H9 (cell line): ENCODE measurements around the gene TMEM132D. TPM values are rescaled to one million over a fixed set of nuclear protein-coding genes. Genes with fewer than 3 reads are reported as not detected.
"Not testable (repeated sequence)": the region's sequence is repeated elsewhere in the genome, so short reads cannot be mapped to it uniquely, and the experiment has no call there.

Source experiments
- DNase-seq: peaks from one replicate; pipeline ENCODE4 v3.0.0-alpha.2; 2017
- H2AFZ ChIP-seq: one replicate; pipeline ENCODE4 v1.6.1; 2013; ENCODE audit warnings: mild to moderate bottlenecking, low read length, control low read depth, moderate library complexity
- H2AK5ac ChIP-seq: 2 replicates; pipeline ENCODE4 v1.6.1; 2013; ENCODE audit warnings: low read length, control low read depth, mixed read lengths; ENCODE audit not compliant: insufficient read length
- H2BK120ac ChIP-seq: one replicate; pipeline ENCODE4 v1.6.1; 2013; ENCODE audit warnings: low read depth, mild to moderate bottlenecking, low read length, control low read depth, inconsistent platforms; ENCODE audit not compliant: poor library complexity, severe bottlenecking
- H2BK12ac ChIP-seq: 2 replicates; pipeline ENCODE4 v1.6.1; 2013; ENCODE audit warnings: low read length, control low read depth, mixed read lengths, low read depth; ENCODE audit not compliant: insufficient read length
- H2BK15ac ChIP-seq: 2 replicates; pipeline ENCODE4 v1.6.1; 2013; ENCODE audit warnings: low read depth, low read length, control low read depth
- H2BK20ac ChIP-seq: one replicate; pipeline ENCODE4 v1.6.1; 2013; ENCODE audit warnings: low read depth, mild to moderate bottlenecking, low read length, control low read depth, inconsistent platforms; ENCODE audit not compliant: poor library complexity, severe bottlenecking
- H2BK5ac ChIP-seq: 2 replicates; pipeline ENCODE4 v1.6.1; 2013; ENCODE audit warnings: low read length, control low read depth, mixed read lengths; ENCODE audit not compliant: insufficient read length
- H3K14ac ChIP-seq: 2 replicates; pipeline ENCODE4 v1.6.1; 2013; ENCODE audit warnings: low read length, control low read depth; ENCODE audit not compliant: insufficient read depth
- H3K18ac ChIP-seq: 2 replicates; pipeline ENCODE4 v1.6.1; 2013; ENCODE audit warnings: low read depth, mild to moderate bottlenecking, mixed read lengths, low read length, control low read depth; ENCODE audit not compliant: insufficient read length
- H3K23ac ChIP-seq: 2 replicates; pipeline ENCODE4 v1.6.1; 2013; ENCODE audit warnings: low read length, control low read depth, mixed read lengths, low read depth; ENCODE audit not compliant: insufficient read length
- H3K23me2 ChIP-seq: 2 replicates; pipeline ENCODE4 v1.6.1; 2013; ENCODE audit warnings: low read depth, mild to moderate bottlenecking, mixed read lengths, low read length, control low read depth; ENCODE audit not compliant: insufficient read length, poor library complexity, severe bottlenecking
- H3K27ac ChIP-seq: 2 replicates; pipeline ENCODE4 v1.5.1; 2013; ENCODE audit warnings: low read length, control low read depth, mixed read lengths, low read depth; ENCODE audit not compliant: insufficient read length
- H3K27me3 ChIP-seq: 2 replicates; pipeline ENCODE4 v1.6.1; 2013; ENCODE audit warnings: low read length, control low read depth, inconsistent platforms; ENCODE audit not compliant: insufficient read depth
- H3K4ac ChIP-seq: 2 replicates; pipeline ENCODE4 v1.6.1; 2013; ENCODE audit warnings: low read depth, mild to moderate bottlenecking, control low read depth, inconsistent platforms, low read length, moderate library complexity
- H3K4me1 ChIP-seq: 2 replicates; pipeline ENCODE4 v1.6.1; 2013; ENCODE audit warnings: low read length, control low read depth, inconsistent platforms; ENCODE audit not compliant: insufficient read depth
- H3K4me2 ChIP-seq: 2 replicates; pipeline ENCODE4 v1.6.1; 2013; ENCODE audit warnings: low read length, control low read depth, mixed read lengths; ENCODE audit not compliant: insufficient read length, insufficient read depth
- H3K56ac ChIP-seq: 2 replicates; pipeline ENCODE4 v1.6.1; 2013; ENCODE audit warnings: low read depth, mild to moderate bottlenecking, mixed read lengths, low read length, control low read depth; ENCODE audit not compliant: insufficient read length
- H3K79me1 ChIP-seq: 2 replicates; pipeline ENCODE4 v1.6.1; 2013; ENCODE audit warnings: low read depth, mild to moderate bottlenecking, moderate library complexity, low read length, control low read depth, inconsistent platforms; ENCODE audit not compliant: insufficient read depth, poor library complexity, severe bottlenecking
- H3K79me2 ChIP-seq: 2 replicates; pipeline ENCODE4 v1.6.1; 2013; ENCODE audit warnings: low read length, control low read depth, inconsistent platforms; ENCODE audit not compliant: insufficient read depth
- H3K9ac ChIP-seq: 2 replicates; pipeline ENCODE4 v1.6.1; 2013; ENCODE audit warnings: low read length, control low read depth, mixed read lengths; ENCODE audit not compliant: insufficient read length; ENCODE audit errors: extremely low read depth
- H3K9me3 ChIP-seq: one replicate; pipeline ENCODE4 v1.6.1; 2013; ENCODE audit warnings: low read depth, low read length, inconsistent platforms; ENCODE audit not compliant: control insufficient read depth
- H3T11ph ChIP-seq: one replicate; pipeline ENCODE4 v1.6.1; 2013; ENCODE audit warnings: mild to moderate bottlenecking, low read length, control low read depth, inconsistent platforms
- H4K20me1 ChIP-seq: one replicate; pipeline ENCODE4 v1.6.1; 2013; ENCODE audit not compliant: control insufficient read depth, insufficient read length, insufficient read depth
- H4K5ac ChIP-seq: 2 replicates; pipeline ENCODE4 v1.6.1; 2013; ENCODE audit warnings: low read depth, mild to moderate bottlenecking, mixed read lengths, low read length, control low read depth; ENCODE audit not compliant: insufficient read length
- H4K8ac ChIP-seq: replicated peaks from 2 replicates; pipeline ENCODE4 v1.6.1; 2013; ENCODE audit warnings: low read length, control low read depth, mixed read lengths, low read depth; ENCODE audit not compliant: insufficient read length
- H4K91ac ChIP-seq: 2 replicates; pipeline ENCODE4 v1.6.1; 2013; ENCODE audit warnings: low read depth, mild to moderate bottlenecking, moderate library complexity, mixed read lengths, low read length, control low read depth; ENCODE audit not compliant: insufficient read length
- H3K27ac Mint-ChIP-seq, 3 experiments: 2 replicates in 2 of 3; 3 replicates in 1 of 3; pipeline ENCODE4 v1.8.0; 2020 to 2021; ENCODE audit warnings: mixed read lengths in 3 of 3, mild to moderate bottlenecking in 1 of 3, moderate library complexity in 1 of 3
- H3K27me3 Mint-ChIP-seq: 2 replicates; pipeline ENCODE4 v1.8.0; 2021; ENCODE audit warnings: low read depth, mild to moderate bottlenecking, moderate library complexity, mixed read lengths
- H3K36me3 Mint-ChIP-seq, 3 experiments: 2 replicates in 2 of 3; 3 replicates in 1 of 3; pipeline ENCODE4 v1.8.0; 2020 to 2021; ENCODE audit warnings: low read depth in 3 of 3, mixed read lengths in 3 of 3; ENCODE audit not compliant: insufficient read depth in 1 of 3
- H3K4me1 Mint-ChIP-seq, 2 experiments: 2 replicates each; pipeline ENCODE4 v1.8.0; 2020; ENCODE audit warnings: mixed read lengths in 2 of 2
- H3K4me3 Mint-ChIP-seq, 2 experiments: 2 replicates in 1 of 2; 3 replicates in 1 of 2; pipeline ENCODE4 v1.8.0; 2020 to 2021; ENCODE audit warnings: mild to moderate bottlenecking in 2 of 2, mixed read lengths in 2 of 2, moderate library complexity in 1 of 2
- H3K9me3 Mint-ChIP-seq, 2 experiments: 2 replicates in 1 of 2; 3 replicates in 1 of 2; pipeline ENCODE4 v1.8.0; 2020; ENCODE audit warnings: mild to moderate bottlenecking in 2 of 2, mixed read lengths in 2 of 2, moderate library complexity in 1 of 2
- CTCF ChIP-seq: fragments of 200-600 bp; sonication (generic); conservative IDR thresholded peaks from 3 replicates; pipeline ENCODE4 v1.8.0; 2021; ENCODE audit warnings: antibody characterized with exemption, mild to moderate bottlenecking
- WGBS: extraction: QIAGEN DNeasy Blood & Tissue Kit; methylation state at CpG from one replicate; pipeline ENCODE4 v1.1.7; 2013; ENCODE audit warnings: missing lambda C conversion rate, low lambda C conversion rate, mixed read lengths; ENCODE audit not compliant: insufficient read length; ENCODE audit errors: extremely low coverage; 5-methylcytosine and 5-hydroxymethylcytosine counted together
- total RNA-seq: library from RNA; stranded (reverse); gene quantifications from 2 replicates; pipeline ENCODE4 v1.2.1, GENCODE V29; 2021

Gene TMEM132D
- total RNA-seq, 1 experiment from 2014 or later: 6.1 TPM

DNA sequence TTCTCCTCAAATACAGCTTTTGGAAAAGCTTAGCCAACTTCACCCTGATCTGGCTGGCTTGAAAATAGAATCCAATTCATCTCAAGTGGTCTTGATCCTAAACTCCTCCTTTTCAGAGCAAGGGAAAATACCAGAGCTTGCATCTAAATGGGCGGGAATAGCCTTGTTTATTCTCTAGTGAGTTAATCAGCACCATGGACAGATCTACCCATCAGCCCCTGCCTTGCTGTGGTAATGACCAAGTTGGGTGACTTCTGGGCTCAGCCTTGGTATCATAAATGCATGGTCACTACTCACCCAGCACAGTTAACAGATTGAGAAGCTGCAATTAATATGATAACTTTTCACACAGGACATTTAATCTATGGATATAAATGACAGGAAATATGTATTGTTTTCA lies 853.9 kb downstream of the TMEM132D start:
- no peak overlapping the region for H3K4me3 Mint-ChIP-seq
- no peak overlapping the region for H3K4ac ChIP-seq
- H3K9me3 Mint-ChIP-seq: no peaks in the 10 kb centered on the region
- peak; percentile 73 for DNase-seq
- no peak overlapping the region for H2BK12ac ChIP-seq
- H3K27me3 ChIP-seq: peaks cover 2% of the 10 kb centered on the region; the same call in 1 of the 2 replicates
- H2AK5ac ChIP-seq: no peak overlapping the region
- no peak overlapping the region; a peak in 1 of 7 replicates for H3K27ac Mint-ChIP-seq
- H3K56ac ChIP-seq: no peak overlapping the region
- H3K18ac ChIP-seq: no peak overlapping the region
- no peak overlapping the region for H2BK120ac ChIP-seq
- no peaks in the 10 kb centered on the region for H3K4me1 ChIP-seq
- no peak overlapping the region for H2AFZ ChIP-seq
- H3K79me1 ChIP-seq: no peaks in the 10 kb centered on the region
- H3K79me2 ChIP-seq: no peaks in the 10 kb centered on the region
- no peak overlapping the region for H3K23ac ChIP-seq
- WGBS: no CpG with 5 or more reads among the region's 1 CpG
- H2BK5ac ChIP-seq: no peak overlapping the region
- no peaks in the 10 kb centered on the region for H3K23me2 ChIP-seq
- no peaks in the 10 kb centered on the region for H3K36me3 Mint-ChIP-seq
- no peak for TF ChIP-seq CTCF
- no peak overlapping the region for H4K91ac ChIP-seq
- H3K9ac ChIP-seq: no peak overlapping the region
- H3K4me2 ChIP-seq: no peak overlapping the region
- H3K27ac ChIP-seq: no peak overlapping the region
- no peak overlapping the region for H3T11ph ChIP-seq
- no peak overlapping the region for H3K14ac ChIP-seq
- peaks cover 2 to 7% of the 10 kb centered on the region in 2 experiments; a peak in 3 of 4 replicates for H3K4me1 Mint-ChIP-seq
- peaks cover 28% of the 10 kb centered on the region for H3K27me3 Mint-ChIP-seq
- no peaks in the 10 kb centered on the region for H4K20me1 ChIP-seq
- H4K5ac ChIP-seq: no peak overlapping the region
- no peak overlapping the region for H2BK20ac ChIP-seq
- no peaks in the 10 kb centered on the region for H3K9me3 ChIP-seq
- no peak overlapping the region for H4K8ac ChIP-seq
- no peak overlapping the region for H2BK15ac ChIP-seq

GRCh38 chr12:129043334-129043733 lies 860.5 kb downstream of the TMEM132D start:
- not testable (repeated sequence) for H3K9ac ChIP-seq, H2BK5ac ChIP-seq, H3K79me1 ChIP-seq, H3K9me3 ChIP-seq, H3K18ac ChIP-seq, H3K56ac ChIP-seq, H4K5ac ChIP-seq, H3K23ac ChIP-seq, H3K27ac Mint-ChIP-seq, H3K36me3 Mint-ChIP-seq, H3K4ac ChIP-seq, H4K8ac ChIP-seq, H3T11ph ChIP-seq, H3K4me1 ChIP-seq, H3K4me3 Mint-ChIP-seq, H4K91ac ChIP-seq, H2AFZ ChIP-seq, H3K27ac ChIP-seq, H4K20me1 ChIP-seq, H3K4me1 Mint-ChIP-seq, H3K14ac ChIP-seq, DNase-seq, H2BK12ac ChIP-seq, H2AK5ac ChIP-seq, H2BK15ac ChIP-seq, H3K4me2 ChIP-seq, H2BK120ac ChIP-seq, H3K23me2 ChIP-seq, H3K27me3 ChIP-seq, H3K79me2 ChIP-seq, H2BK20ac ChIP-seq
- WGBS: no CpG with 5 or more reads among the region's 11 CpGs
- Mint-ChIP-seq H3K27me3 (peaks cover 60% of the 10 kb centered on the region), H3K9me3 (peaks cover 18 to 26% of the 10 kb centered on the region in 2 experiments)
